Heart left ventricle (tissue), 16 donors: Measurements from ENCODE around the gene VANGL1. TPM values are rescaled to one million over a fixed set of nuclear protein-coding genes. Genes with fewer than 3 reads are reported as not detected.

Source experiments
- ATAC-seq, 4 donors: fragments of 200-7000 bp; cut with Tn5 transposase; one replicate each; pipeline ENCODE4 v1.9.1; 2020 to 2022; ENCODE audit warnings: moderate library complexity in 4 of 4, mild to moderate bottlenecking in 3 of 4, moderate number of reproducible peaks in 1 of 4
- DNase-seq, 5 donors: peaks; one replicate each; pipeline ENCODE4 v3.0.0-alpha.2; 2020
- H3K27ac ChIP-seq, 12 donors: fragments of 200-600 bp; sonication (generic) in 4 of 12; one replicate each; pipeline versions ENCODE4 v1.5.0 to v1.8.0; 2016 to 2022; ENCODE audit warnings: mild to moderate bottlenecking in 2 of 12
- H3K27me3 ChIP-seq, 9 donors: fragments of 200-600 bp; sonication (generic) in 2 of 9; one replicate each; pipeline versions ENCODE4 v1.5.1 to v1.8.0; 2016 to 2022; ENCODE audit warnings: mild to moderate bottlenecking in 3 of 9
- H3K36me3 ChIP-seq, 9 donors: fragments of 200-600 bp; sonication (generic) in 2 of 9; one replicate each; pipeline versions ENCODE4 v1.5.0 to v1.8.0; 2018 to 2022; ENCODE audit warnings: mild to moderate bottlenecking in 2 of 9
- H3K4me1 ChIP-seq, 12 donors: fragments of 200-600 bp; sonication (generic) in 4 of 12; one replicate each; pipeline versions ENCODE4 v1.5.0 to v1.8.0; 2016 to 2022; ENCODE audit warnings: mild to moderate bottlenecking in 3 of 12
- H3K4me3 ChIP-seq, 12 donors: fragments of 200-600 bp; sonication (generic) in 4 of 12; one replicate each; pipeline versions ENCODE4 v1.5.0 to v1.8.0; 2017 to 2022; ENCODE audit warnings: mild to moderate bottlenecking in 9 of 12, moderate library complexity in 4 of 12
- H3K9me3 ChIP-seq, 12 donors: fragments of 200-600 bp; sonication (generic) in 4 of 12; one replicate each; pipeline versions ENCODE4 v1.5.0 to v1.8.0; 2016 to 2022; ENCODE audit warnings: mild to moderate bottlenecking in 1 of 12
- POLR2A ChIP-seq, 2 donors: fragments of 450-650 bp; IDR thresholded peaks; one replicate each; pipeline ENCODE4 v1.6.1; 2017; ENCODE audit warnings: antibody characterized with exemption in 2 of 2, mild to moderate bottlenecking in 2 of 2, moderate library complexity in 2 of 2
- WGBS, 4 donors: extraction: QIAGEN DNeasy Blood & Tissue Kit in 2 of 4; methylation state at CpG; one replicate each; pipeline versions ENCODE4 v1.1.5 to v1.1.7; 2013 to 2018; 5-methylcytosine and 5-hydroxymethylcytosine counted together
- intact Hi-C, 10 donors: fragments of 100-400 bp; cut with DNase I; formaldehyde crosslinking; loops; one replicate each; pipeline versions ENCODE4 v1.11.1 to v1.14.2; 2022
- polyA plus RNA-seq, 2 donors: library from polyadenylated mRNA; stranded (reverse); fragments of 200-250 nt; gene quantifications; one replicate each; pipeline ENCODE4 v1.2.3, GENCODE V29; 2013
- total RNA-seq, 9 donors: library from RNA; depleted of rRNA in 2 of 9; stranded (reverse); fragments of >200 nt in 2 of 9; fragmentation: NEBNext Ultra II Directional in 3 of 9; extraction: Animal tissue kit (Norgen Biotek cat#: 25700) in 3 of 9; gene quantifications; one replicate each; pipeline versions ENCODE4 v1.1.0 to v1.2.4, GENCODE V29; 2016 to 2023
- TF ChIP-seq, protein P1 (sequence below), 12 donors: fragments of 200-600 bp; sonication (generic) in 4 of 12; IDR thresholded peaks; one replicate each; pipeline versions ENCODE4 v1.5.0 to v1.8.0; 2018 to 2022; ENCODE audit warnings: antibody characterized with exemption in 12 of 12, mild to moderate bottlenecking in 5 of 12
- donor health status: ischemic (EF 13 %, LVEDD 7.1; RV severe dilation, severe dysfunction).
- donor health status: healthy with polysubstance abuse.
- donor health status: DM: no; HTN: yes; CAD: no.
- donor health status: DM: no; HTN: no; CAD: no.
- donor health status: ischemic (EF 25% LVEDD 6.9; RV normal size, moderate dysfunction).
- donor health status: ischemic (EF 25% LVEDD 5.7; RV mildly dilated, moderate dysfunction).
- donor health status: healthy.
- donor health status: DM: yes; HTN: yes; CAD: no.
- donor health status: ischemic (EF 35%, LVEDD 5.7; RV mildly dilated, moderate dysfunction).
- donor health status: nonischemic (EF 11% LVEDD 7.7; RV severe dilation, severe dysfunction).
- donor health status: DM: yes; HTN: yes; CAD: no.
- donor health status: PGD.
- donor health status: ischemic (EF 29% LVEDD 5.4; RV normal size, mild dysfunction).
- donor health status: nonischemic (EF 23%, LVEDD 6.1; RV moderate dilation, normal function).

Gene VANGL1
- total and polyA plus RNA-seq, 11 donors, result 1.4 to 11.5 (median 6.9) TPM

DNA sequence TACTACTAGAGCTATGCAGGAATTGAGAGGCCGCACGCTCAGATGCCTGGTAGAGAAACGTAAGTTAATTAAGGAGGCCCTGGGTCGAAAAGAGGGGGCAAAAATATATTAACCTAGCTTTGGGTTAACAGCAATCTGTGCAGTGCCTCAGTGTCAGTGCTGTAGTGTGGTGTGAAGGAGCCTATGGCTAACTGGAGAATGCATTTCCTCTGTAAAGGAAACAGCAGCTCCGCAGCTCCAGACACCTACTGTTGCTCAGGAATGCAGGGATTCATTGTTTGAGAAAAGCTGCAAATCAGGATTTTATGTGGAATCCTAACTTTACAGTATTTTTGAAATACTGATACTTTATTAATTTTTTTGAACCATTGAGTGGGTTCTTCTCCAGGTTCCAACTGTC is 18.4 kb downstream of the VANGL1 start:
- H3K27me3 ChIP-seq, result no peaks in the 10 kb centered on the region
- DNase-seq, result no peak
- intact Hi-C loops, result no loop called here
- WGBS, 4 donors, result 93 to 97% (median 95%) methylated on average over 5 of the region's 5 CpGs
- TF ChIP-seq, protein P1, sequence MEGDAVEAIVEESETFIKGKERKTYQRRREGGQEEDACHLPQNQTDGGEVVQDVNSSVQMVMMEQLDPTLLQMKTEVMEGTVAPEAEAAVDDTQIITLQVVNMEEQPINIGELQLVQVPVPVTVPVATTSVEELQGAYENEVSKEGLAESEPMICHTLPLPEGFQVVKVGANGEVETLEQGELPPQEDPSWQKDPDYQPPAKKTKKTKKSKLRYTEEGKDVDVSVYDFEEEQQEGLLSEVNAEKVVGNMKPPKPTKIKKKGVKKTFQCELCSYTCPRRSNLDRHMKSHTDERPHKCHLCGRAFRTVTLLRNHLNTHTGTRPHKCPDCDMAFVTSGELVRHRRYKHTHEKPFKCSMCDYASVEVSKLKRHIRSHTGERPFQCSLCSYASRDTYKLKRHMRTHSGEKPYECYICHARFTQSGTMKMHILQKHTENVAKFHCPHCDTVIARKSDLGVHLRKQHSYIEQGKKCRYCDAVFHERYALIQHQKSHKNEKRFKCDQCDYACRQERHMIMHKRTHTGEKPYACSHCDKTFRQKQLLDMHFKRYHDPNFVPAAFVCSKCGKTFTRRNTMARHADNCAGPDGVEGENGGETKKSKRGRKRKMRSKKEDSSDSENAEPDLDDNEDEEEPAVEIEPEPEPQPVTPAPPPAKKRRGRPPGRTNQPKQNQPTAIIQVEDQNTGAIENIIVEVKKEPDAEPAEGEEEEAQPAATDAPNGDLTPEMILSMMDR (IDR thresholded peaks at IDR 0.05), result no peak
- TF ChIP-seq POLR2A (IDR thresholded peaks at IDR 0.05), result no peak
- no peak overlapping the region for H3K4me3 ChIP-seq
- peaks cover 5 to 32% (median 22%) of the 10 kb centered on the region in 12 donors for H3K4me1 ChIP-seq
- H3K36me3 ChIP-seq, result peaks cover 0 to 56% (median 39%) of the 10 kb centered on the region in 9 donors
- no peaks in the 10 kb centered on the region for H3K9me3 ChIP-seq
- no peak for ATAC-seq
- no peak overlapping the region for H3K27ac ChIP-seq

DNA sequence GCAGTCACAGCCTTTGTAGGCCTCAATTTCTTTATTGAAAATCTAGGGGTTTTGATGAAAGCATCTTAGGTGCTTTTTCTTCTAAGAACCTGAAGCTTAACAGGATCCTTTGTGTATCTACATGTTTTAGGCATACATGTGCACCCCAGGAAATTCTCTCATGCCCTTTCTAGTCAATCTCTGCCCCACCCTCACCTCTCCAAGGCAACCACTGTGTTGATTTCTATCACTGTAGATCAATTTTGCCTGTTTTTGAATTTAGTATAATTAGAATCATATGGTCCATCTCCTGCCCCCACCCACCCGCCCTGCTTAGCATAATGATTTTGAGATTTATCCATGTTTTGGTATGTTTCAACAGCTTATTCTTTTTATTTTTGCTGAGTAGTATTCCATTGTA is 19.4 kb downstream of the VANGL1 start:
- H3K27me3 ChIP-seq, result no peaks in the 10 kb centered on the region
- H3K36me3 ChIP-seq, result peaks cover 0 to 63% (median 46%) of the 10 kb centered on the region in 9 donors
- no peak for TF ChIP-seq POLR2A (IDR thresholded peaks at IDR 0.05)
- TF ChIP-seq, protein P1 (IDR thresholded peaks at IDR 0.05), result no peak
- no peak for ATAC-seq
- no peaks in the 10 kb centered on the region for H3K9me3 ChIP-seq
- WGBS, 4 donors, result 96 to 100% (median 98%) methylated on average over 1 of the region's 1 CpG
- H3K4me3 ChIP-seq, result no peak overlapping the region
- intact Hi-C loops, result no loop called here
- peaks cover 5 to 32% (median 14%) of the 10 kb centered on the region in 12 donors for H3K4me1 ChIP-seq
- DNase-seq, result no peak
- no peak overlapping the region for H3K27ac ChIP-seq

DNA sequence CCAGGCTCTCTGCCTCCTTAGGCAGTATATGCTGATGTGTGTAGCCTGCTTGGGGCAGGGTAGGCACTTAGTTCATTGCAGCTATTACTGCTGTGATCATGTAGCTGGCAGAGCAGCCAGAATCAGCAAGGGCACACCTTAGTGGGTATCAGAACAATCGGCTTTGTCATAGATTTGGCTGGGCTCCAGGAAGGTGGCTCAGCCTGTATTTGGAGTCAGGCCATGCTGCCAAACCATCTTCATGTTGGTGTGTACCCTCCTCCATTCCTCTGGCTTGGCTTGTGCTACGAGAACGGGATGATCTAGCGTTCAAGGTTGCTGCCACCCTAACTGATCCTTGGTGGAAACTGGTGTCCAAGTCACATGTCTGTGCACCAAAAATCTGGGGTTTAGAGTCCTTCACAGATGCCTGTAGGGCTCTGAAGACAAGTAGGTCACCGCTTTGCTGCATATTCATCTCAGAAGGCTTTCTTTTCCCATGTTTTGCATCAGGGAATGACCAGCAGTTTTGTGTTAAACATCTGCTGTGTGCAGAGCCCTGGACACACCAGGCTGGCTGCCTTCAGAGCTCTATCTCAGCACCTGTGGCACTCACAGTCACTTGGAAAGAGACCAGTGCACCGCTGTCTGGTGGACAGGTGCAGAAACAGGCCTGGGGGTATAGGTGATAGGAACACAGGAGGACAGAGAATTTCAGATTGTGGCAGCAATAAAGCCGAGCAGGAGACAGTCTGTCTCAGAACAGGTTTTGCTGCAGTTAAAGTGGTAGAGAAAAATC is 23.7 kb downstream of the VANGL1 start:
- H3K4me3 ChIP-seq, result no peak overlapping the region
- intact Hi-C loops, result no loop called here
- ATAC-seq, result peak in 1 of 4 donors; percentile 12

DNA sequence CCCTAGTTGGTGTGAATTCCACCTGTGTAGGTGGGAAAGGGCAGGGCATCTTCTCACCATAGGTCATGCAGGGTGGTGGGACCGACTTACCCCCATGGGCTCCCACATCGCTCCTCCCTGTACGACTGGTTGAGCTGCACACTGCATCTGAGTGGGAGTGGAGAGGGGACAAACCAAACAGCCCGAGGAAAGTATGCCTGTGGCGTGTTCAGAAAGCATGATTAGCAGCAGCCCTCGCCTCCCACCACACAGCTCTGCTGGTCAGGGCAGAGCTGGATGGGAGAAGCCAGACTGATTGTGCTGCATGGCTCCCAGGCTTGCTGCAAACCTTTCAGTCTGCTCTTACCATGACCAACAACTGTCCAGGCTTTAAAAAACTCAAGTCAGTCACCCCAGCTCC is 24.4 kb downstream of the VANGL1 start:
- Histone ChIP-seq H3K36me3 (peaks cover 0 to 66% (median 41%) of the 10 kb centered on the region in 9 donors), H3K9me3 (peaks cover 0 to 5% (median 0%) of the 10 kb centered on the region in 12 donors), H3K27me3 (no peaks in the 10 kb centered on the region), H3K4me3 (no peak overlapping the region), H3K27ac (peak overlapping the region in 7 of 12 donors; percentile 51 to 82 (median 72)), H3K4me1 (peaks cover 0 to 42% (median 11%) of the 10 kb centered on the region in 12 donors)
- WGBS, 4 donors, result 70 to 93% (median 84%) methylated on average over 6 of the region's 6 CpGs
- DNase-seq, result no peak
- intact Hi-C loops, result no loop called here
- ATAC-seq, result peak in 3 of 4 donors; percentile 19 to 29 (median 20)
- TF ChIP-seq, protein P1 (IDR thresholded peaks at IDR 0.05), result no peak
- TF ChIP-seq POLR2A (IDR thresholded peaks at IDR 0.05), result no peak

More for the DNA sequence above, 23.7 kb downstream of the VANGL1 start:
- 76 to 86% (median 83%) methylated on average over 7 of the region's 7 CpGs for WGBS, 4 donors
- peaks cover 0 to 73% (median 46%) of the 10 kb centered on the region in 9 donors for H3K36me3 ChIP-seq
- peaks cover 0 to 5% (median 0%) of the 10 kb centered on the region in 12 donors for H3K9me3 ChIP-seq
- DNase-seq, result no peak
- H3K27me3 ChIP-seq, result no peaks in the 10 kb centered on the region
- H3K27ac ChIP-seq, result no peak overlapping the region
- TF ChIP-seq POLR2A (IDR thresholded peaks at IDR 0.05), result no peak
- TF ChIP-seq, protein P1 (IDR thresholded peaks at IDR 0.05), result no peak
- peaks cover 0 to 38% (median 11%) of the 10 kb centered on the region in 12 donors for H3K4me1 ChIP-seq
